SK-N-MC (cell line): ENCODE results near the gene ANKRD44.

ENCODE experiments used
- EZH2 ChIP-seq: fragments of 200-600 bp; sonication (generic); IDR thresholded peaks from one replicate; pipeline ENCODE4 v1.6.1; 2017; ENCODE audit warnings: antibody characterized with exemption
- FOXP2 ChIP-seq: optimal IDR thresholded peaks from 2 replicates; pipeline ENCODE3; 2011; ENCODE audit warnings: mild to moderate bottlenecking, moderate library complexity; ENCODE audit not compliant: insufficient read depth; ENCODE audit errors: extremely low read length, control extremely low read depth
- POLR2AphosphoS5 ChIP-seq: IDR thresholded peaks from 2 replicates; pipeline ENCODE4 v1.6.1; 2012; ENCODE audit warnings: mild to moderate bottlenecking, low read depth, low read length, borderline replicate concordance

- no peak for TF ChIP-seq EZH2
- no peak for TF ChIP-seq POLR2AphosphoS5
- no peak for TF ChIP-seq FOXP2
These were observed 90.9 kb downstream of the ANKRD44 start for GRCh38 chr2:197219636-197220035.
